PFSK-1 (cell line): ENCODE results near the gene SLC10A6.

Experiments used
- FOXP2 ChIP-seq: optimal IDR thresholded peaks from 2 replicates; pipeline ENCODE3; 2011; ENCODE audit warnings: borderline replicate concordance, control low read depth, inconsistent platforms; ENCODE audit not compliant: insufficient read depth; ENCODE audit errors: extremely low read length, extremely low read depth
- POLR2AphosphoS5 ChIP-seq: IDR thresholded peaks from 2 replicates; pipeline ENCODE4 v1.6.1; 2012; ENCODE audit warnings: low read depth, mild to moderate bottlenecking, control low read depth, low read length, moderate library complexity
- SIN3A ChIP-seq: IDR thresholded peaks from 2 replicates; pipeline ENCODE4 v1.6.1; 2012; ENCODE audit warnings: mild to moderate bottlenecking, low read length, moderate library complexity, borderline replicate concordance; ENCODE audit not compliant: insufficient read depth
- TAF1 ChIP-seq: IDR thresholded peaks from 2 replicates; pipeline ENCODE4 v1.6.1; 2012; ENCODE audit warnings: low read length, control low read depth, borderline replicate concordance; ENCODE audit not compliant: insufficient read depth
- TF ChIP-seq, protein P1 (sequence below), 2 experiments: IDR thresholded peaks; 2 replicates each; pipeline versions ENCODE4 v1.6.1 to v1.8.0; 2011 to 2012; ENCODE audit warnings: low read depth in 2 of 2, low read length in 2 of 2, control low read depth in 1 of 2, inconsistent platforms in 1 of 2, mild to moderate bottlenecking in 1 of 2, moderate library complexity in 1 of 2; ENCODE audit not compliant: insufficient read depth in 1 of 2

The SLC10A6 gene

DNA sequence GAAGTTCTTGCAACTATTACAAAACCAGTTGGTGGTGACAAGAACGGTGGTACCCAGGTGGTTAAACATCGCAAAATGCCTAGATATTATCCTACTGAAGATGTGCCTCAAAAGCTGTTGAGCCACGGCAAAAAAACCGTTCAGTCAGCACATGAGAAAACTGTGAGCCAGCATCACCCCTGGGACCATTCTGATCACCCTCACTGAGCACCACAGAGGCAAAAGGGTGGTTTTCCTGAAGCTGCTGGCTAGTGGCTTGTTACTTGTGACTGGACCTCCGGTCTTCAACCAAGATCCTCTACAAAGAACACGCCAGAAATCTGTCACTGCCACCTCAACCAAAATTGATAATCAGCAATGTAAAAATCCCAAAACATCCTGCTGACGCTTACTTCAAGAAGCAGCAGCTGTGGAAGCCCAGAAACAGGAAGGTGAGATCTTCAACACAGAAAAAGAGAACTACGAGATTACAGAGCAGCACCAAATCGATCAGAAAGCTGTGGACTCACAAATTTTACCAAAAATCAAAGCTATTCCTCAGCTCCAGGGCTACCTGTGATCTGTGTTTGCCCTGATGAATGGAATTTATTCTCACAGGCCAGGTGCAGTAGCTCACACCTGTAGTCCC lies 21.4 kb upstream of the SLC10A6 start:
- no peak for TF ChIP-seq SIN3A
- TF ChIP-seq TAF1, result no peak
- TF ChIP-seq POLR2AphosphoS5, result no peak

GRCh38 chr4:86857341-86858052 lies 8.3 kb upstream of the SLC10A6 start:
- TF ChIP-seq POLR2AphosphoS5 (no peak), FOXP2 (no peak), TAF1 (no peak), SIN3A (no peak)
- TF ChIP-seq, protein P1, sequence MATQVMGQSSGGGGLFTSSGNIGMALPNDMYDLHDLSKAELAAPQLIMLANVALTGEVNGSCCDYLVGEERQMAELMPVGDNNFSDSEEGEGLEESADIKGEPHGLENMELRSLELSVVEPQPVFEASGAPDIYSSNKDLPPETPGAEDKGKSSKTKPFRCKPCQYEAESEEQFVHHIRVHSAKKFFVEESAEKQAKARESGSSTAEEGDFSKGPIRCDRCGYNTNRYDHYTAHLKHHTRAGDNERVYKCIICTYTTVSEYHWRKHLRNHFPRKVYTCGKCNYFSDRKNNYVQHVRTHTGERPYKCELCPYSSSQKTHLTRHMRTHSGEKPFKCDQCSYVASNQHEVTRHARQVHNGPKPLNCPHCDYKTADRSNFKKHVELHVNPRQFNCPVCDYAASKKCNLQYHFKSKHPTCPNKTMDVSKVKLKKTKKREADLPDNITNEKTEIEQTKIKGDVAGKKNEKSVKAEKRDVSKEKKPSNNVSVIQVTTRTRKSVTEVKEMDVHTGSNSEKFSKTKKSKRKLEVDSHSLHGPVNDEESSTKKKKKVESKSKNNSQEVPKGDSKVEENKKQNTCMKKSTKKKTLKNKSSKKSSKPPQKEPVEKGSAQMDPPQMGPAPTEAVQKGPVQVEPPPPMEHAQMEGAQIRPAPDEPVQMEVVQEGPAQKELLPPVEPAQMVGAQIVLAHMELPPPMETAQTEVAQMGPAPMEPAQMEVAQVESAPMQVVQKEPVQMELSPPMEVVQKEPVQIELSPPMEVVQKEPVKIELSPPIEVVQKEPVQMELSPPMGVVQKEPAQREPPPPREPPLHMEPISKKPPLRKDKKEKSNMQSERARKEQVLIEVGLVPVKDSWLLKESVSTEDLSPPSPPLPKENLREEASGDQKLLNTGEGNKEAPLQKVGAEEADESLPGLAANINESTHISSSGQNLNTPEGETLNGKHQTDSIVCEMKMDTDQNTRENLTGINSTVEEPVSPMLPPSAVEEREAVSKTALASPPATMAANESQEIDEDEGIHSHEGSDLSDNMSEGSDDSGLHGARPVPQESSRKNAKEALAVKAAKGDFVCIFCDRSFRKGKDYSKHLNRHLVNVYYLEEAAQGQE (IDR thresholded peaks at IDR 0.05; ENCODE audit: insufficient read depth in 1 of 2, low read depth in 2 of 2, low read length in 2 of 2), result no peak

GRCh38 chr4:86856896-86857295 lies 7.7 kb upstream of the SLC10A6 start:
- no peak for TF ChIP-seq SIN3A
- TF ChIP-seq, protein P1 (IDR thresholded peaks at IDR 0.05; ENCODE audit: insufficient read depth in 1 of 2, low read depth in 2 of 2, low read length in 2 of 2), result no peak
- no peak for TF ChIP-seq TAF1
- TF ChIP-seq POLR2AphosphoS5, result no peak
- no peak for TF ChIP-seq FOXP2

- TF ChIP-seq SIN3A, result no peak
Observed at GRCh38 chr4:86855572-86855971, 6.4 kb upstream of the SLC10A6 start.

DNA sequence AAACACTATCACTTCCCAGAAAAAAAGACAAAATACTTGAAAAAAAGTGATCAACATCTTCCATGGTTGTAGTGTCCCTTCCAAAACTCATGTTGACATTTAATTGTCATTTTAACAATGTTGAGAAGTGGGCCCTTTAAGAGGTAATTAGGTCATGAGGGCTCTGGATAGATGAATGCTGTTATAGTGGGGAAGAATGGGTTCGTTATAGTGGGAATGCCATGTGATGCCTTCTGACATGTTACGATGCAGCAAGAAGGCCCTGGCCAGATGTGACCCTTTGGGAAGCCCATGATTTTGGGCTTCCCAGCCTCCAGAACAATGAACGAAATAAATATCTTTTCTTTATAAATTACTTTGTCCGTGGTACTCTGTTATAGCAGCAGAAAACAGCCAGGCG lies 4.0 kb upstream of the SLC10A6 start:
- TF ChIP-seq POLR2AphosphoS5 (no peak), TAF1 (no peak), FOXP2 (no peak), SIN3A (no peak)
- TF ChIP-seq, protein P1 (IDR thresholded peaks at IDR 0.05; ENCODE audit: insufficient read depth in 1 of 2, low read depth in 2 of 2, low read length in 2 of 2), result no peak

DNA sequence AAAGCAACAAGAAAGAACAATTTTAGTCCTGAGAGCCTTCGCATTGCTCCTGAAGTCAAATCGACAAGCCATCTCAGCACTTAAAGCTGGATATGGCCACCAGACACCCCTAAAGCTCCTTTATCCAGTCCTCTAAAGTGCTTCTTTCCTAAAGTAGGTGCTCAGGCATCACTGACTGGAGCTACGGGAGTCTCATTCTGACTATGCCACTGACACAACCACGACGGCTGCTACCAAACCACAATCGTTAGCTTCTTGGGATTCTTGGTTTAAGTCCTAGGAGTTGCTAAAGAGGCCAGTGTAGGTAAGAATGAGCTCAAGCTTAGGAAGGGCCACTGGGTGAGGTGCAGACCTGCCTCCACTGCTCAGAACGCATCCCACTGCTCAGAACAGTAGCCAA lies 1.0 kb downstream of the SLC10A6 start:
- TF ChIP-seq FOXP2 (no peak), TAF1 (no peak), POLR2AphosphoS5 (no peak), SIN3A (no peak)
- TF ChIP-seq, protein P1 (IDR thresholded peaks at IDR 0.05; ENCODE audit: insufficient read depth in 1 of 2, low read depth in 2 of 2, low read length in 2 of 2), result no peak
